Activated CD8-positive, alpha-beta memory T cell treated with anti-CD3 and anti-CD28 coated beads, Interleukin-2, amount 50 U/mL, for 1 hour (primary cell): ENCODE measurements around the gene SLCO2A1.

Experiments used
- DNase-seq: peaks from one replicate; pipeline ENCODE4 v3.0.0-alpha.2; 2020; ENCODE audit errors: extremely low read depth

Gene SLCO2A1

DNA sequence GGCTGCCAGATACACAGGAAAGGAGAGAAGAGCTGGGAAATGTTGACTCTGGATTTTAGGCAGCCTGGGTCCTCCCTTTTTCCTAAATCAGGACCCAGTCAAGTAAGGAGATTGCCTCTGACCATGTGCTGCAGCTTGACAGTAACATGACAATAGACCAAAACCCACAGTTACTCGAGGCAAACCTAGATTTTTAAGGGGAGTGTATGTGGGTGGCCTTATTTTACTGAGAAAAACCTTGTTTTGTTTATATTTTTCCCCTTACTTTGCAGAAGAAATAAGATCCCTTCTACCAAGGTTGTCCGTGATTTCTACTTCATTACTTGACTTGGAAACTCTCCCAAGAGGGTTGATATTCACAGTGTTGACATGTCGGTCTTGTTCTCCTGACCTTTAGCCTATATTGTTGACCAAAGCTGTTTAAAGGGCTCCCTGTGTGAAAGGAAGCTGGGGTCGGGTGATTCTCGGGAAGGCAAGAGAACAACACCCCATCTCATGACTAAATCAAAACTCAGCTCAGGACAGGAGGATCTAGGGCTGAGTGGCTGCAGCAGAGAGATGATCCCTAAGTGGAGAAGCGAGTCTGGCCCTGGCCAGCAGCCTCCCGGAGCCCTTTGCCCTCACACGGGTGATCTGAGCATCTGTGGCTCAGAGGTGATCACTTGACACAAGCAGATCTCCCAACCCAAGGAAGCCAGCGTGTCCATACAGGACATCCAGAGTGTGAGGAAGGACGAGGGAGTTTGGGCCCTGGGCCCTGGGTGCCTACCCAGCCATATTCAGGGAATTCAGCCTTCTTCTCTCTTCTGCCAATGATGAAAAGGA is 31.0 kb upstream of the SLCO2A1 start:
- no peak for DNase-seq

DNA sequence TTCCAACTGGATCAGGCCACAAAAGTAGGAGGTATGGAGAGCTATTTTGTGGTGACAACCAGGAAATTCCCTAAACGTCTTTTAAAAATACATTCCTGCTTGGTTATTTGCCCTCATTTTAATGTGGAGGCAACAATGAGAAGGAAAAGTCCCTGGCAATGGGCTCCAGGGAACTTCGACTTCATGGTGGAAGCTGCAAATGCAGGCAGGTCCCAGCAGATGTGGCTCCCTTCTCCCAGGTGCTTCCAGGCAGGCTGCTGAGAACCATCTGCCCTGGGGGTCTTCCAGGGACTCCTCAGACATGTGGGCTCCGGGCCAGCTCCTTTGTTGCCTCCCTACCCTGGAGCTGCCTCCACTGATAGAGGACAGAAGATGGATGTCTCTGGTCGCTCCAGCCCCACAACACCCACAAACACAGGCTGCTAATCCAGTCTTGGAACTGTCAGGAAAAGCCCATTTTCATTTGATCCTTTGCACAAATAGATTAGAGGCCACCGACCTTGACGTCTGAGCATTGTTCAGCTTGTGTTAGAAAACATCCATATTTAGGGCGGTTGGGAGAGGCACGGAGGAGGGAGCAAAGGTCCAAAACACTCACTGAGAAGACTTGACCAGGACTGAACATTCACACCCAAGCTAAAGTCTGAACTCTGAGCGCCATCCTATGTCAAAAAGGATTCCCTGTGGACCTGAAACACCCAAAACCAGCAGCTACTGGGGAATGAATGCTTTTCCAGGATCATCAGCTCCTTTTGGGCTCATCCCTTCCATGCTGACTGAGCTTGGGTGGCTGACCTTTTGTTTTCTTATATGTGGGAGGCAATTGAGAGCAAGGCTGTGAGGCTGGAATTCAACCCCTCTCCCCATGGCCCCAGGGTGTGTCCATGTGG is 30.2 kb upstream of the SLCO2A1 start:
- DNase-seq: no peak

DNA sequence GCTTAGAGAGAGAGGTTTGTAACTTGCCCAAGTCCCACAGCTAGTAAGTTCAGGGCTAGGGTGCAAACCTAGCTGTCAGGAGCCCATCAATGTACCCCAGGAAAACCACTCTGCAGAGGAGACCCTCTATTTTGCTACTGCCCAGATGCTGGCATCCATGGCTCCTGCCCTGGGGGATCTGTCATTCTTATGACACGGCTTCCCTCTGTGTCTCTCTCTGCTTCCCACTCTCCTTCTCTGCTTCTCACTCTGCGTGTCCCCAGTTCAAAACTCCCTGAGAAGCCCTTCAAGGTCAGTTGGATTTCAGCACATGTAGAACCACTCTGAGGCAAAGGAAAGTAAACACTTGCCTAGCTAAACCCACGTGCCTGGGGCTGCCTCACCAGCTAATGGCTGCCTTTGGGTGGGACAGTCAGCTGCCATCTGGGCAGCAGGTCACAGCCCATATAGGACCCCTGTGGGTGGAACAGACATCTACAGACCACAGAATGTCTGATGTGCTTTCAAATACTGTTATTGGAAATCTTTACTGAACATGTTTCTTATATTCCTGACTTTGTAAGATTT is 29.4 kb upstream of the SLCO2A1 start:
- DNase-seq: no peak

DNA sequence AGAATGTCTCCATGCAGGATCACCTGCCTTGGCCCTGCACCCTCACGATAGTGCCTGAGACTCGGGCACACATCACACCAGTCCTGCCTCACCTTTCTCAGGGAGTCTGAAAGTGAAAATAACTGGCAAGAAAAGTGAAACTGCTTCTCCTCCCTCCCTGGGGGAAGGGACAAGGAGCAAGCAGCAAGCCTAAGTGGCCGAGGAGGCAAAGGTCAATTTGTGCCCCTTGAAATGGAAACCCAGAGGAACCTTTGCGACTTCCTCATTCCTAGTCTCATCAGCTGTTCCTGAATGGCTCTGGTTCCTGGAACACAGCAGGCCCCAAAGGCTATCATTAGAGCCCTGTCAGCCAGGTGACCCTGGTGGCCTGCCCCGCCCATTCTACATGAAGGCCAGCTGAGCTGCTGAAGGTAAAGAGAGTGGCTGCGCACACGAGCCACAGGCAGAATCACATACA is 28.0 kb upstream of the SLCO2A1 start:
- DNase-seq: no peak

DNA sequence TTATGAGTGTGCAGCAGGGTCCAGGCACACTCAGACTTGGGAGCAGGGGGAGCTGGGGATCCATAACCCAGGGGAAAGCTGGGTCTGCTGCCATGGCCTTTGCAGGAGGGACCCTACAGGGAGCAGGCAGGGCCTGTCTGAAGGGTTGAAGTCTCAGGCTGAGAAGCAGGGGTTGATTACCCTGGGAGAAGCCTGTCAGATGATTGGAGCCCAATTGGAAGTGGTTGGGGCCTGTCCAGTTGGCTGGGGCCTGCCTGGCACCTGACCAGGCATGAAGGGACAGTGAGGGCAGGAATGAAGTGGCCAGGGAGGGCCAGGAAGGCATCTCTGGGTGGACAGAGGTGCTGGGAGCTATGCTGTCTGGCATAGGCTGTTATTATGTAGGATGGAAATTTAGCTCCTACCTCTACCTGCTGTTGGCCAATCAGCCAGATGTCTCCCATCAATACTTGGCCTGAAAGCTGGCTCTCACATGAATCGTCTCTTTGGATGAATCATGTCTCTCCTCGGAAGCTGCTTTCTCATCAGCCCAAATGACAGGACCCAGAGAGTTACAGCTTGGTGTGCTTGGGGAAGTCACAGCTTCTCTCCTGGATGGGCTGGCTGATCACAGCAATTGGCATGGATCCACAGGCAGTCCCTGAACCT is 27.4 kb upstream of the SLCO2A1 start:
- no peak for DNase-seq

DNA sequence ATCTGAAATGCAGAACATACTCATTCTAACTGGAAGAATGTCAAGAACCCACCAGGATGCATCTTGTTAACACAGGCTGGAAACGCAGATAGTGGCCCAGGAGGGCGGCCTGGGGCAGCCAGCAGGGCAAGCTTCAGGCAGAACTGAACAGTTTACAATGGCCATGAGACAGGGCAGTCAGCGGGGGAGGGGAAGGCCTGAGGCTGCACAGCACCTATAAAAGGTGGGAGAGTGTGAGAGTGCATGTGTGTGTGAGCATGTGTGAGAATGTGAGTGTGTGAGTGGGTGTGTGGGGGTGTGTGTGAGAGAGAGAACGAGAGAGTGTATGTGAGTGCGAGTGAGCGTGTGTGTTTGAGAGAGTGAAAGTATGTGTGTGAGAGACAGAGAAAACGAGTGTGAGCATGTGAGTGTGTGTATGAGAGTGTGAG is 26.8 kb upstream of the SLCO2A1 start:
- no peak for DNase-seq

DNA sequence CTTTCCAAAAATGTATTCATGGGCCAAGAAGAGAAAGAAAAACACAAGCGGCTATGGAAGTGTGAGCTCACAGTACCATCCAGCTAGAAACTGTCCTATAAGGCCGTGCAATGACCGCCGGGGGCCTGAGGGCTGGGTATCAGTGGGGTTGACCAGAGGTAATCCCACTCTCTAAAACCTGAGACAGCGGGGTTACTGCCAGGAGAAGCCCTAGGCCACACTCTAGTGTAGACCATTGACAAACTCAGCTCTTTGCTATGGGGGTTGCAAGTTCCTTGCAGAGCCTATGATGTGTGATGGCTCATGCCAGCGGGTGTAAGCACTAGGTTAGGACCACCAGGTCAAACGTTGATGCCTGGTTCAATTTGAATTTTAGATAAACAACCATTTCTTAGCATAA is 25.9 kb upstream of the SLCO2A1 start:
- DNase-seq: no peak

DNA sequence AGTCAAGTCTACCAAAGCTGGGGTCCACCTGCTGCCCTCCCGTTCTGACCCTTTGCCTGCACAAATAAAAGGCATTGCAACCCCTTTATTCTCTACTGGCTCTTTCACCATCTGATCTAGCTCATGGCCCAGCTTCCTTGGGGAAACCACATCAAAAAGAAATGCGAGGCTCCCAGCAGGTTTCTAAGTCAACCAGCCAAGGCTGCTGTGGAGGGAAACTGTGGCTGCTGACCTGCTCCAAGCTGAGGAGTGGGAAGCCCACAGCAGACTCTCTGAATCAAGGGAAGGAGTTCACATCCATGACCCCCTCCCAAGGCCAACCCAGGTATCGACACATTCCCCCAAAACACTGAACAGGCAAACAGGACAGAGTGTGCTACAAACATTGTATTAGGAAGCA is 25.2 kb upstream of the SLCO2A1 start:
- no peak for DNase-seq

DNA sequence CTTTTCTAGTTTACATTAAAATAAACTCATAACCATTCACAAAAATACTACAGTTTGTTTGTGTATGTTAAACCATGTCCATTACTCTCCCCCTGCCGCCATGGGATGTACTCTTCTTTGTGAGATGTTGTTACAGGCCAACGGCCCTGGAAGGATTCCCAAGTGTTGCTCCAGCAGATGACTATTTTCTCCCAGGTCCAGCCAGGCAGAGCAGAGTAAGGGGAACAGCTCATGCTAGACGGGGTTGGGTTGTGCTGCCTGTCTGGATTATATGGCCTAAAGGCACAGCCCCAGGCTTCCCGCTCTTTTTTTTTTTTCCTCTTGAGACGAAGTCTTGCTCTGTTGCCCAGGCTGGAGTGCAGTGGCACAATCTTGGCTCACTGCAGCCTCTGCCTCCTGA is 24.5 kb upstream of the SLCO2A1 start:
- DNase-seq: no peak

DNA sequence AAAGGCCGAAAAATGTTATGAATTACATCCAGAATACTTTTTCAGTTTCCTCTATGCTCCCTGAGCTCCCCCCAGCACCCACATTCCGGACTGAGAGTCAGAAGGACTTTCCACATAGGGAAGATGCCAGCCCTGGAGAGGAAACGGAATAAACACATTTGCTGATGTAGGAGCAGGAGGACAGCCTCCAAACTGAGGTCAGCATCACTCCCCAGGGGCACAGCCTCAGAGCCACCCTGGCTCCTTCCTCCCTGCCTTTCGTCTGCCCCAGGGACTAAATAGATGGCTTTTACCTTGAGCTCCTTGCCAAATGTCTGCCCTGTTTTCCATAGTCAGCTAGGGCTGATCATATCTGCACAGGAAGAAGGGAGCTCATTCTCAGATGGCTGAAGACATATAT is 22.6 kb upstream of the SLCO2A1 start:
- no peak for DNase-seq

DNA sequence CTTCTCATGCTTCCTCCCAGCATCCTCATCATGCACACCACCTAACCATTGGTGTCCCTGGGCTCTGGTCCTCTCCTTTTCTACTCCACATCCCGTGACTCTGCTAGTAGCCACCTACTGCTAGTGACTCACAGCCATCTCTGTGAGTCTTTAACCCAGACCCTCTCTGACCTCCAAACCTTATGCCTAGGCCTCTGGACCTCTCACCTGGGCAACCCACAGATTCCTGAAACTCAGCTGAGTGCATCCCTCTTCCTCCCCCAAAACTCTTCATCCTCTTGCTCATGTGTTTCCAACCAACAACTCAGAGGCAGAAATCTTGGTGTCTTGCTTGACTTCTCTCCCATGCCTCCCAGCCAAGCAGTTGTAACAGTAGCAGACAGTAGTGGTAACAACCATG is 20.0 kb upstream of the SLCO2A1 start:
- DNase-seq: no peak

DNA sequence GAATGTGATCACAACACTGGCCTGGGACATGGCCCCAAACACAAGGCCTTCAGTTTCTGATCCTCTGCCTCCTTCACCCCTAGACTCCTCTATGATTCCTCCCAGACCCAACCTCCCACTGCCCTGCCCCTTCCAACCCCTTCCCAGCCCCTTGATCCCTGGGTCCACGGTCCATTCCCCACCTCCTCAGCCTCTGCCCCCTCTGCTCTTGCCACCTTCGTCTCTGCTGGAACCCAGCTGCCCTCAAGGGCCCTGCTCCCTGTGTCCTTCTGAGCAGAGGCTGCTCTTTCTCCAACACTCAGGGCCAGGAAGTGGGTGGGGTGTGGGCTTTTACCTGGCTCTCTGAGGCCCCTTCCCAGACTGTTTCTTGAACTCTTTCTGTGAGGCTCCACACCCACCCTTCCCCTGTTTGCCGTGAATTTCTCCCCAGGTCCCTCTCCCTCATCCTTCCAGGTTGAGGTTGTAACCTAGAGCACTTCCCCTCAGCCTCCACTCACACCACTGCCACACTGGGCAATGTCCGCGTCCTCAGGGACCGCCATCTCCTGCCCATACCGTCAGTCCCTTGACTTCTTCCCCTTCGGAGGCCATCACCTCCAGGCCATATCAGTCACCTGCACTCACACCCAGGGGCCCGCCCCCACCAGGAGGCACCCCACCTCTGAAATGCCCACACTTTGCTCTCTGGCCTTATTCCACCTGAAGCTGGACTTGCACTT is 18.7 kb upstream of the SLCO2A1 start:
- DNase-seq: no peak

DNA sequence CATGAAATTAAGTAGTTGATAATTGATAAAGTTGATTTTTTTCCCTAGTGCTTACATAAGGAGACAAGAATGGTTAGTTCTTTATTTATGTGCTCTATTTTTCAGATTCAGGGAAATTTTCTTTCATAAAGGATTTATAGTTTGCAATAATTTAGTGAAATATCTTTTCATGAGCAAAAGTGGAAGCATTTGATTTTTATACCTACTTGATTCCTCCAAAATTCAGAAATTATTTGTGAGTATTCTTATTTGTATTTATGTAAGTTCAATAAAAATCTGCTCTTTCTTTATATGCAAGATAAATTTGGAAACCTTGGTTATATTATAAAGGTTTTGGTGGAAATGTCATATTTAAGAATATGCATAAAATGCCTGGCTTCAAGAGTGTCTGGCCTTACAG is 14.7 kb upstream of the SLCO2A1 start:
- no peak for DNase-seq

DNA sequence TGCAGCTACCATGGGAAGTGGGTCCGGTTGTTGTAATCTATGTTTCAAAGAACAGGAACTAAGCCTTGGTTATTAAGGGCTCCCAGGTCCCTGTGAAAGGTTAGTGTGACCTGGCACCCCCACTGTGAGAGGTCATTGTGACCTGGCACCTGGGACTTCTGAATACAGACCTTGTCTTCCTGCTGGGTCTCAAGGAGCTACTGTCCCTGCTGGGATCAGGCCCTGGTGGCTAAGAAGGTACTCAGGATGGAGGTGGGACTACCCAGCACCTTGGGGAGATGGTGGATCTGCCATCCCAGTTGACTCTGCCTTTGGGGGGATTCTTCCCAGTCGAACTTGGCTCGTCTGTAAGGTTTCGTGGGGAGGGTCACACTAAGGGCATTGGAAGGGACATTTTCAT is 10.3 kb upstream of the SLCO2A1 start:
- no peak for DNase-seq

DNA sequence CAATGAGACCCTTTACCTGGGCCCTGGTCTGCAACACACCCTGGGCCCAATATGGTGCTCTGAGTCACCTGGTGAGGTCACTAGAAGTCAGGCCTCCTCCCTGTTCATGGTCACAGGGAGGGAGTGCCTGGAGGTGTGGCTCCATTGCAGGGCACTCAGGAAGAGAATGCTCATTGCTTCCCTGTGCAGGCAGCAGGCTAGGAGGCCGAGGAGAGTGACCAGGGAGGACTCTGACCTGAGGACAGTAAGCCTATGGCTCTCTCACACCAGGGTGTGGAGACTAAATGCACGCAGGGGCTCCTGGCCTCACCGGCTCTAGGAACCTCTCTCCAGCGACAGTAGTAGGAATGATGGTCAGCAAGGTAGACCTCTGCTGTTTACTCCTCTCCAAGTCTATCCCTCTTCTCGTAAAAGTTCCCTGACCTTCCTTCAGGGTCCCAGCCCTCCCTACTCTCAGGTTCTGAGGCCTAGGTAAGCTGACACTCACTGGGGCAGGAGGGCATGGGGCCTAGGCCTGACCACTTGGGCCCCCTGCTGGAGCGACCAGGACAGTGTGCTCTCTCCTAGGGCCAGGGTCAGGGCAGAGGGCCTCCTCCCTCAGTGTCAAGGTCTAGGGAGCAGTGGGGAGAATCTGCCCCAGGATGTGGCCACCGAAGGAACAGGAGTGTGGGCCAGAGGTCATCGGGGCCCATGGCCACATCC is 9.6 kb upstream of the SLCO2A1 start:
- no peak for DNase-seq

DNA sequence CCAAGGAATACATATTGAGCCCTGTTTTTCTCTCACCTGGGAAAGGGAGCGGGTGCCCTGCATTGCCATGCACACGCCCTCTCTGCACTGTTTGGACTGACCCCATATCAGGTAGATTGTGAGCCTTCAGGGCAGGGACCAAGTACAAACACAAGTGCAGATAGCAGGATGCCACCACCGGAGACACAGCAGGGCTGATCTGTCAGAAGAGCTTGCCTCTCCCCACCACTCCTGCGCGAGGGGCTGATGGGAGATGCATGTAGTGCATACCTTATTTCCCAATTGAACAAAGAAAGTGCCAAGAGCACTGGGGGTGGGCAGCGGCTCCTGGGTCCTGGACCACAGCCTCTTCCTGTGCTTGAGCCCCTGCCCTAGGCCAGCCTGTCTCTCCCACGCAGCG is 9.0 kb upstream of the SLCO2A1 start:
- no peak for DNase-seq

DNA sequence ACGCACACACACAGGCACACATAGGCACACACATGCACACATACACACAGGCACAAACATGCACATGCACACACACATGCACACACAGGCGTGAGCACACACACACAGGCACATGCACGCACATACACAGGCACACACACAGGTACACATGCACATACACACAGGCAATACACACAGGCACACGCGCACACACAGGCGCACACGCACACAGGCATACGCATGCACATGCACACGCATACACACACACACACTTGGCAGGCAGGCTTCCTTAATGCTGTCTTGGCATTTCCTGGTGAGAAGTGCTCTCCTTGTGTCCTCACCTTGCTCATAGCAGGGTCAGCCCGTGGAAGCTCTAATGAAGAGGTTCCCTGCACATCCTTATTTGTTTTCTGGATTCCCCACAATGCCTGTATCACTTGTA is 8.4 kb upstream of the SLCO2A1 start:
- DNase-seq: no peak

DNA sequence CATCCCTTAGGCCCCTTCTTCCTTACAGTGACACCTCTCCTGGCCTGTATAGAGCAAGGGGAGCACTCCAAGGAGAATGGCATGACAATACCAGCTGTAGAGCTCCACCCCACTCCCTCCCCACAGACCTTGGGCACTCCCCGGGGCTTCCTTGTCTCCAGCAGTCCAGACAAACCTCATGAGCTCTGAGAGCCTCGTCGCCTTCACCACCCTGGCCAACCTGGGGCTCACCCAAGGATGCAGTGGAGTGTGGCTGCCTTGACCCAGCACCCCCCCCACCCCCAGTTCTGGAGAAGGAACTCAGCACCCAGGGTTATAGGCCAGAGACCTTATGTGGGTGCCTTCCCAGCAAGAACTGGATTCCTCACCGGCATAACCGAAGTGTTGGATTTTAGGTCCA is 7.4 kb upstream of the SLCO2A1 start:
- no peak for DNase-seq

DNA sequence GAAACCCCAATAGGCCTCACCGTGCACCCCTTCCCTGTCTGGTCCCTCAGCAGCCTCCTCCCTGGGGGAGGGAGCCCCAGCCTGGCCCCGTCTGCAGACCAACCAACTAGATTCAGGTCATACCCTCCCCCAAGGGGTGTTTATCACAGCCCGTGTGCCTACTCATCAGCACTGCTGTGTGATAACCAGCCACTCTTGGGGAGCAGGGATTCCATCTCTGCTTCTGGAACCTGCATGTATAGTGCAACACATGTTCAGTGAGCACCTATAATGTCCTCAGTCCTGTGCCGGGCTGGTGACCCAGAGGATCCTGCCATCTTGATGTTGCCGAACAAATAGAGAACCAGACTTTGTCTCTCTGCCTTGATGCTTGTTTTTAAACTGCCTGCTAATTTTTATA is 6.6 kb upstream of the SLCO2A1 start:
- DNase-seq: no peak

DNA sequence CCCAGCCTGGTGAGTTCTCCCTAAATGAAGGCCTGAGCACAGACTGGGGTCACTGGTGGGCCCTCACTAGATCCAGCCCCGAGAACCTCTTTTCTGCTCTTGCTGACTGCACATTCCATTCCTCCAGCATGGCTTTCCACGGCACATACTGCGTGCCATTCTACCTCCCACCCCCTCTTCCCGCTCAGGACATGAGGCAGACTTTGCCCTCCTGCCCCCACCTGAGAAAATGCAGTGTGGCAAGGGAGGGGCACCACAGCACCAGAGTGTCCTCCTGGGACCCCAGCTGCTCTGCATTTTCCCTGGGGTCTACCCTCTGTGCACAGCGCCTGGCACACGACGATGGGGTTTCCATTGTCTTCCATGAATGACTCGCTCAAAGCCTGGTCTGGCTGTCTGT is 6.1 kb upstream of the SLCO2A1 start:
- DNase-seq: no peak
